Breast epithelium (tissue), 3 donors: ENCODE data around the gene SPACA6.

Experiments used
- CTCF ChIP-seq, 3 donors: fragments of 450-650 bp; IDR thresholded peaks; one replicate each; pipeline ENCODE4 v1.5.1; 2016 to 2017; ENCODE audit warnings: antibody characterized with exemption in 3 of 3, mild to moderate bottlenecking in 3 of 3, moderate library complexity in 3 of 3
- POLR2AphosphoS5 ChIP-seq, 3 donors: sonication (generic); formaldehyde crosslinking; IDR thresholded peaks; one replicate each; pipeline ENCODE4 v1.6.1; 2017; ENCODE audit warnings: antibody characterized with exemption in 3 of 3

DNA sequence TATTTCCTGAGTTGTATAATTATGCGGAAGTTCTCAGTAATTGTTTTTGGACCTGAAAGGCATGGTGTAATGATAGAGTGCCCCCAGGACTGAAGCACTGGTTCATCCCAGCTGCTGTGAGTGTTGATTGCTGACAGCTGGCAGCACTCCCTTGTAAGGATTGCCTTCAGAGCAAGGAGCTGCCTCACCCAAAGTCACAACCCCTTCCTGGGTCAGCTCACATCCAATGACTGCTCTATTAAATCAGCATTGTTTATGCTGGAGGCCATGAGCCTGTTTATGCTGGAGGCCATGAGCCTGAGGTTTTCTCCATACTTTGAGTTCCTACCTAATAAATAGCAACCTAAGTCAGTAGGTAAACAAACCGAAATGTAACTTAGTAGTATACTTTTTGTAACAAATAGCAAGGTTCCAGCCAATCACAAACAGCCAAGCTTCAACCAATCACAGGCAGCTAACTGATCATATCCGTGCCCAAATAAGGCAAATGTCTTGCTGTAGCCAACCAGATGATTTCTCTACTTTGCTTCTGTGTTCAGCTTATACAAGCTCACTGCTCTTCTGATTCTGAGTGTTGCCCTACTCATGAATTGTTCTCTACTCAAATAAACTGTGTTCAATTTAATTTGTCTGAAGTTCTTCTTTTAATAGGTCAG, 11.7 kb upstream of the SPACA6 start:
- TF ChIP-seq POLR2AphosphoS5 (IDR thresholded peaks at IDR 0.05) = no peak
- TF ChIP-seq CTCF (IDR thresholded peaks at IDR 0.05) = no peak
